GM21515 (cell line): ENCODE data around the gene TIAM1.

Experiments
- ATAC-seq: cut with Tn5 transposase; IDR thresholded peaks from one replicate; pipeline ENCODE4 v1.9.1; 2021; ENCODE audit not compliant: unreplicated experiment

Gene TIAM1

GRCh38 chr21:31180256-31181081 is 163.6 kb downstream of the TIAM1 start:
- no peak for ATAC-seq

DNA sequence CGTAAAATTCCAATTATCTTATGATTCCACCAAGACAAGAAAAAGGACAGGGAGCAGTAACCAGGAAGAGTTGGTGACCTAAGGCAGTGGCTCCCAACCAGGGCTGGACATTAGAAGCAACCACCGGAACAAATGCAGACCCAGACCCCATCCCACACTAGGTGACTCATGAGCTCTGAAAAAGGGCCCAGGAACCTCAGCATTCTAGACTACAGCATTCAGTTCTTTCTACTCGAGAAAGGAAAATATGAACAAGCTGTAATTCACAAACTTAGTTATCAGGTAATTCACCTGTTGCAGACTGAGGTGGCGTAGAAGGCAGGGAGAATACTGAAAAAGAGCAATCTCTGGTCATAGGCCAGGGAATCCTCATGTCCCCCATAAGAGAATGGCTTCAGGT is 167.3 kb downstream of the TIAM1 start:
- no peak for ATAC-seq

DNA sequence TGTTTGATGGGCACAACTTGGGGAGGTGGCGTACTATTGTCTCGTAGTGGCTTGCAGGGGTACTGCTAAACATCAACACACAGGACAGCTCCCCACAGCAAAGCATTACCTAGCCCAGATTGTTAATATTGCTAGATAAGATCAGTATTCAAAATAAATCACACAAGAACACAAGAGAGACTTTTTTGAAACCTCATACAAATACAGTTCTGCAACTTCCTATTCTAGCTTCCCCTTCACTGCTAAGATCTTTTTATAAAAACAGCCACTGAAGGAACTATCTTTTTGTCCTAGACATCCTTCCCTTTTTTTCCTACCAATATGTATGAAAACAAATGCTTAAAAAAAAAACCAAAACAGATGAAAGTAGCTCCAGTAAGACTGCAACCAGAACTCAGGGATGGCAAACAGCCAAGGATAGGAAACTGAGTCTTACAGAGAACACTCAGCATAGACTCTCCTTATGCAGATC is 167.9 kb downstream of the TIAM1 start:
- ATAC-seq, result no peak

DNA sequence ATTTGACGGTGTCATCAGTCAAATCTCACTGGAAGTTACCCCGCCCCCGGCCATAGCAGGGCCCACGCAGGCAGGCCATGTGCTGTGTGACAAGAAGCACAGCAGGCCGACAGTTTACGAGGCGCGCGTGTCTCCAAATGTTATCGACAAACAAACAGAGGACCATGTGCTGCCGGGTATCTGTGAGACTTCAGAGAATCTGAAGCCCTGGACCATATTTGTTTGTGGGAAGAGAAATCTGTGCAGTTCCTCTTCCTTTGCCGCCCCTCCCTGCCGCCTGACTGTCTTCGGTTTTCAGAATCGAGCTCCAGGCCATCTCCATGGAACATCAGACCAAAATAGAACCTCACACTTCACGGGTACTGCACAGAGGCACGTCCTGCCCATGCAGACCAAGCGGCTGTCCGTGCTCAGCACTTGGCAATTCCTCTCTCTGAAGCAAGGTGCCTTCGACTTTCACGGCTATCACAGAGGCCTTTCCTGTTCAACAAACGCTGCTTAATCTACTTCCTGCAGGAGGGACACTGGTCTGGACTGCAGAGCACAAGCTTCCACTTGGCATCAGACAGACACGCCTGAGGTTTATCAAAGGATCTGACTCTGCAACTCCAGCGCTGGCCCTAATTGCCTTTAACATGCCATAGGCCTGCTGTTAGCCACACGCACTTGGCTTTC is 170.0 kb downstream of the TIAM1 start:
- no peak for ATAC-seq

DNA sequence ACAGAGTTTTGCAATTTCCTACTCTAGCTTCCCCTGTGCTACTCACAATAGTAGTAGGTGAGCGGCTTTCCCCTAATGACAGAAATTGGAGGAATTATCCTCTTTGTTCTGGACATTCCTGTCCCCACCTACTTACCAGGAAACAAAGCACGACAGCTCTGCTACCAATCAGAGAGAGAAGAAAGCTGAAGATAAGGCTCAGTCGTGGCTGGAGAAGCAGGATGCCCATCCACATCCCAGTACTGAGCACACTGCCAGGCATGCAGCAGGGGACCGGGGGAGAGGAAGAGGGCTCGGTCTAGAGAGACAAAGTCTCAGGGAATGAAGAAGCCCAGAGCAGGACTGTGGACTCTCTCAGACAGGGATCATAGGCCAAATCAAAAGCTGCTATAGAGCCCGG is 171.7 kb downstream of the TIAM1 start:
- no peak for ATAC-seq

DNA sequence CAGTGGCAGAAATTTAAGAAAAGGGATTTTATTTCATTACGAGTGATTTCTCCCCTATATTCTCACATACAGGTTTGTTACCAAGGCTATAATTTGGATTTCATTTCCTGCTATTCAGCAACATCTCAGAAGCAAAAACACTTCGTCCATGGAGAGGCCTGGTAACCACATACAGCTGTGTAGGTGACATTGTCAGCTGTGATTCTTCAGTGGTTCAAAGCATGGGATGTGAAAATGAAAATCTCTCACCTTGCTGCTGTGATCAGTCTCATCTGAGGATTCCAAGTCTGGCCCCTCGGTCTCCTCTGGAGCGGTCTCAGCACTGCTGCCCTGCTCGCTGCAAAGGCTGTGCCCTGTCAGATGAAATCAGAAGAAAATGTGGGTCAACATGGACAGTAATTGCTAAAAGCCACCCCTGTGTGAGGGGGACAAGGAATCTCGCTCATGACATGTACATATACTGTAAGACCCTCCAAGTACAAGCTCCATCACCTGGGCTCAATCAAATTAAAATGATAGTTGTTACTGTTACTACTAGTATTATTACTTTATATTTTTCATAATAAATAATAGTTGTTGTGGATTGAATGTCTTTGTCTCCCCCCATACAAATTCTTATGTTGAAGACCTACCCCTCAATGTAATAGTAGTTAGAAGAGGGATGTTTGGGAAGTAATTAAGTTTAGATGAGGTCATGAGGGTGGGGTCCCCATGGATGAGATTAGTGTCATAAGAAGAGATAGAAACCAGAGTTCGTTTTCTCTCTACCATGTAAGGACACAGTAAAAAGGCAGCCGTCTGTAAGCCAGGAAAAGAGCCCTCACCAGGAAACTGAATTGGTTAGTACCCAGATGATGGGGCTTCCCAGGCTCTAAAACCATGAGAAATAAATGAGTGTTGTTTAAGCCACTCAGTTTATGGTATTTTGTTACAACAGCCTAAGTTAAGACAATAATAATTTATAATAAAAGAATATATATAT is 179.1 kb downstream of the TIAM1 start:
- no peak for ATAC-seq

DNA sequence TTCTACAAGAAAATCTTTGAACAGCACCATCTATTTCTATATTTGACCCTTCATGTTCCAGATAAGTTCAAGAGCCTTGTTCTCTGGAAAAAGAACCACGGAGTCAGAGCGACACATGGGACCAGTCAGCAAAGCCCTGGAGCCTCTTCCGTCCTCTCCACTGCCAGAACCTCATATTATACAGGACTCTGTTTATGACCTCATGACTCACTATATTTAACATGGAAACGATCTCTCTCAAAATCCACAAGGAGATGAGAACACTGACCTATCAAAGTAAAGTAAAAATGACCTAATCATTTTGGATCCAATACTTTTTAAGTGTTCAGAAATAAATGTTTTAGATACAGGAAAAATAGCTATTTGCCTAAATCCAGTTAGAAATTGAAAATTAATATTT is 181.2 kb downstream of the TIAM1 start:
- no peak for ATAC-seq

- no peak for ATAC-seq
Observed at GRCh38 chr21:31162079-31162699, 181.9 kb downstream of the TIAM1 start.

DNA sequence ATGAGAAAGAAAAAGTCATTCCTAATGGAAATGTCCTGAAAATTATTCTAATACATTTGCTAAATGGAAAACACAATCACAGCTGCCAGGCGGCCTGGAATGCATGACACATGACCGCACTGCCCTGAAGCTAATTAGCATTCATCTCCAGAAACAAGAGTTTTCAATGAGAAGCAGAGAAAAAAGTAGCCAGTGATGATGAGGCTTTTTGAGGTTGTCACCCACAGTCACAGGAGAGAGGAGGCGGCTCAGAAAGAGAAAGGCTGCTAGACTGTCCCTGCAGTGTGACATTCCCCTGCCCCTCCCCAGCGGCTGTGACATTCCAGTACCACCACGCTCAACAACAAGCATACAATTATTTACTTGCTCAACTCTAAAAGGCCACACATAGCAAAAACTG is 182.9 kb downstream of the TIAM1 start:
- ATAC-seq, result no peak

- ATAC-seq, result no peak
Observed at GRCh38 chr21:31159808-31160207, 184.3 kb downstream of the TIAM1 start.

DNA sequence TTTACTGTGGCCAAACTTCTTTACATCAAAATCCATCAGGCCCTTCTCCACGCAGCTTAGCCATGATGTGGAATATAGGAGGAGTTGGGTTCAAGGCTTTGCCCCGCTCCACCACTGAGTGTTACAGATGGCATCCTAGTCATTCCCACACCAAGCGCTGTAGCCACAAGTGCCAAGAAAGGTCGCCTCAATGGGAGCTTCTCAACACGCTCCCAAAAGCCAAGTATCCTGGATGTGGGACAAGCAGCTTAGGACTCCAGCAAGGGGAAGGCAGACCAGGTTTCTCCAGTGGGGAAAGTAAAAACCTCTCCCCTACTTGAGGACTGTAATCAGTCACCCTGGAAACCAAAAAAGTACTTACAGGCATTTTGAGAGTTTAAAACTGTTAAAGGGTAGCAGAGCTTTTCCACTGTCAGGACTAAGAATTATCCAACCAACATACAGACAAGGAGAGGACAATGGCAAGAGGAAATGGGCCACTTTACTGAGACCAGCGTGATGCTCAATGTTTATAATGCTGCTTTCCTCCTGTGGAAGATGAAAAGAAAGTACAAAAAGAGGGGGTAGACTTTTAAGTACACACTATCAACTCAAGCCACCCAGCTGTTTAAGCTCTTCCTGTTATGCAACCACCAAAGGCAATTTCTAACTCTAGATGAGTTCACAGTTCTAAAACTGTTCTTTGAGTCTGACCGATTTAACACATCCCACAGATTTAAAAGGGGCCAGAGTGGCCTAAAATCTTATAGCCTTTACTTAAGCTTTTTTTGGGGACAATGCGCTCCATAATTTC is 185.1 kb downstream of the TIAM1 start:
- ATAC-seq, result no peak

DNA sequence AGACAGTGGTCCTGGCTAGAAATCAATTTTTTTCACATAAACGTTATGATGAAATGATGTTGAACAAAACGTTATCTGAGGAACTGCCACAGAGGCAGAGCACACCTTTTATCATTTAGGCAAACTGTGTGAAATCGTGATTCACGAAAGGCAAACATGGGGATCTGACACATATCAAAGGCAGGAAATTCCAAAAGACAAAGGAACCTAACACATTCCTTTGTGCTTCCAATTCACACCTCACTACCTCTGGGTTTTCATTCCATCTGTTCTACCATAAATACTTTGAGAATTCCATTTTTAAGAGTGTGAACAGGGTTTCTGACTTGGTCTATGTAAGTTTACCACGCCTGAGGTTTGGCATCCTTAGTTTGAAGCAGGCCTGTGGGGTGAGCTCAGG is 186.3 kb downstream of the TIAM1 start:
- no peak for ATAC-seq

DNA sequence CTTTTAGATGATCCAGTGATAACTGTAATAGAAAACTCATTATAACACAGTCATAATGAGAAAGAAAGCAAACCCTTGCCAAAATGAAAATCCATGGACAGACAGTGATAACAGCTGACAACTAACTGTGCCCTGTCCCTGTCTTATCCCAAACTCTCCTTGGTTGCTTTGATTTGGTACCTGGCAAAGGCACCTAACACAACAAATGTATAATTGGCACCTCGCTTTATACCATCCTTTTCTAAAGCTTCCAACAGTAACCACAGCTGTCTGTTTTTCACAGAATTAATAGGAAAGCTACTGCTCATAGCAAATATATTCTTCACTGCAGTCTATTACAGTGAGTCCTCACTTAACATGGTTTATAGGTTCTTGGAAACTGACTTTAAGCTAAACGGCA is 187.4 kb downstream of the TIAM1 start:
- no peak for ATAC-seq

- no peak for ATAC-seq
Observed at GRCh38 chr21:31156169-31156568, 187.9 kb downstream of the TIAM1 start.

GRCh38 chr21:31151156-31152045 is 192.7 kb downstream of the TIAM1 start:
- ATAC-seq, result no peak

DNA sequence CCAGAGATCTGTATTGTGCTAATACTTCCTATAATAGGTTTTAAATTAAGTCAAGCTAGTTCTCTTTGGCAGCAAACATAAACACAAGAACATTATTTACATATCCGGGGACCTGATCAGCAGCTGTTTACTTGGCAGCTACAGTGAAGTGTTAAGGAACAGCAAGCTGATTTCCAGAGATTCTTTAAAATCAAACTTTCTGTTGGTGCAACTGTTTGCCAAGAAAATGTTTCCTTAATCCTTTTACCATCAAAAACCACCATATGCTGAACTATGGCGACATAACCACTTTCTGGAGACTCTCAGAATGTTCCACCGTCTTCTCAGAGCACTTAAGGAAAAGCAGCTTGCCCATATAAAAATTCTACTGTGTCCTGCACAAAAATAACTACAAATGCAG is 198.8 kb downstream of the TIAM1 start:
- no peak for ATAC-seq

DNA sequence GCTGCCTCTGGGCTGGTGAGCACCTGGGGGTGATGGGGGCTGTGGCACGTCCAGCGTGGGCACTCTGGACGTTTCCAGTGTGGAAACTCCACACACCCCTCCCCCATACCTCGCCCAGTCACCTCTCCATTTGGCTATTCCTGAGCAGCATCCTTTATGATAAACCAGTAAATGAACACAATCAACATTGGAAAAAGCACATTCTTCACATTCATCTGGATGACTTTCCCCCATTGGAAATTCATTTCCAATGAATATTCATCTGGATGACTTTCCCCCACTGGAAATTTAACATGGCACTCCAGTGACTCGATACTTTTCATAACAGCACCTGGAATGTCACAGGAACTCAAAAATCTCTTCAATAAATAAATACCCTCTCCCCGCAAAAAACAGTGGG is 201.0 kb downstream of the TIAM1 start:
- ATAC-seq, result no peak

DNA sequence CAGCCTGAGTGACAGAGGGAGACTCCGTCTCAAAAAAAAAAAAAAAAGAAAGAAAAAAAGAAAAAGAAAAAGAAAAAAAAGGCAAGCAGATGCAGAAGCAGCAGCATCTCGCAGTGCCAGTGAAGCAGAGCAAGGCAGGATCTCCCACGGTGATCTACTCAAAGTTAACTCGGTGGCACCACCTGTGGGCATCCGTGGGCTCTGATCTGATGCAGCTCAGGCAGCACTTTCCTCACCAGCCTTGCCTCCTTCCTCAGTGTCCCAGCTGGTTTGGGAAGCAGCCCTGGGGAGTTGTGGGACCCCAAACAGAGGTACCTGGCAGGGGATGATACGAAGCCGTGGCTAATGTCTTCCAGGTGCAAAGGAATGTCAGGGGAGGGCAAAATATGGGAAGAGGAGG is 201.5 kb downstream of the TIAM1 start:
- ATAC-seq, result no peak

- no peak for ATAC-seq
Observed at GRCh38 chr21:31141389-31142000, 202.6 kb downstream of the TIAM1 start.
